GM18505 (cell line): Measurements from ENCODE around the gene SP140.
"Not testable (repeated sequence)": the region's sequence is repeated elsewhere in the genome, so short reads cannot be mapped to it uniquely, and the experiment has no call there.

Source experiments
- ATAC-seq: cut with Tn5 transposase; IDR thresholded peaks from one replicate; pipeline ENCODE4 v1.9.1; 2021; ENCODE audit not compliant: unreplicated experiment
- POLR2A ChIP-seq: IDR thresholded peaks from 4 replicates; pipeline ENCODE4 v1.6.1; 2011; ENCODE audit warnings: borderline replicate concordance; ENCODE audit not compliant: insufficient read depth, insufficient read length; ENCODE audit errors: extremely low read depth

SP140 gene

DNA sequence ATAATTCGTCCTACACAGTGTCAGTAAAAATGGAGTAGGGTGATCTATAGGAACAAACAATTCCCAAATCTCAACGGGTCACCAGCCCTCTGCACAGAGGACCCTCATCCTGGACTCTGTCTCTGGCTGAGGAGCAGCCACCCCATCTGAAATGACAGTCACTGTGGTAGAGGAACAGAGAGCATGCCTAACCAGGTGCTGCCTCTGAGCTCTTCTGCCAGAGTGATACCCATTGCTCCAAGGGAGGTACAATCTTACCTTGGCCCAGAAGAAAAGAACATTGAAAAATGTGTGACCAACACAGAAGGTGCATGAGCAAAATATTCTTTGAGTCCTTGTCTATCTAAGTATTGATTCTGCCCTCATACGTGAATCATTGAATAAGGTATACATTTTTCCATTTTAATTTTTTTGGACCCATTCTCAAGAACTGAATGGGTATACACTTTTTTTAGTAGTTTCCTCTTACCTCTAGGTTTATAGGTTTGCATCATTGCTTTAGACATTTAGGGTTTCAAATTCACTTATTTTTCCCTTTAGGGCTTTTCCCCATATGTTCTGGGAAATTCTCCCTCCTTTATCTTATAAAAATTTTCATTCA lies 8.7 kb downstream of the SP140 start:
- peak; percentile 22 for TF ChIP-seq POLR2A
- peak; percentile 63 for ATAC-seq

DNA sequence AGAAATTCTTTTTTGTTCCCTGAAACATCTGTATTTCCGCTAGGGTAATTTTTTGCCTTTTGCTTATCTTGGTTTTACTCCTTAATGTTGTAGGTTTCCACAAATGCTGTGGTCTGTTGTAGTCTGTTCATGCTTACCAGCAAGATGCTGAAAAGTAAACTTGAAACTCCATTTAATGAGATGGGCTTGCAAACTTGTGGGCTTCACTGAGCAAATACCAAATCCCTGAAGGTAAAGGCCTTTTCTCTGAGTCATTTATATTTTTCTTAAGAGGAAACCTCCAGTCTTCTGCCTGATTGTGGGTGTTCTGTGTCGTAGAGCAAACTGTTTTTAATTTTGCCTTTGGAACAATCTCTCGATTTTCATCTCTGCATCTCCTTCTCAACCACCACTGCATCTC lies 9.3 kb downstream of the SP140 start:
- no peak for ATAC-seq
- TF ChIP-seq POLR2A = no peak

- no peak for TF ChIP-seq POLR2A
- ATAC-seq = no peak
Measured at GRCh38 chr2:230244211-230244610, 18.7 kb downstream of the SP140 start.

DNA sequence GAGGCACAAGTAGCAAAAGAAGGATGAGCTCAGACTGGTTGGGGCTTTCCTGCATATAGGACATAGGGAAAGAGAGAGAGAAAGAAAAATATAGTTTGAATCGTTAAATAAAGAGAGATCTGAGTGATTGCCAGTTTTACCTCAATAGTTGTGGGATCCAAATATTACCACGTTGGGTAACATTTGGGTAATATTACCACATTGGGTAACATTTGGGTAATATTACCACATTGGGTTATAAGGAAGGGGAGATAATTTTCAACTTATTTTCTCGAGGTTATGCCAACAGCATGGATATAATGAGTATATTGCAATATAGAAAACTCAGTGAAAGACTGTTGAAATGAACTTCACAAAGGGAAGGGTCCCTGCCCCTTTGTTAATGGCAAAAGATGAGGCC lies 20.7 kb downstream of the SP140 start:
- no peak for TF ChIP-seq POLR2A
- no peak for ATAC-seq

GRCh38 chr2:230250231-230250630 lies 24.7 kb downstream of the SP140 start:
- TF ChIP-seq POLR2A = no peak
- ATAC-seq = no peak

- no peak for TF ChIP-seq POLR2A
- no peak for ATAC-seq
Measured at GRCh38 chr2:230254152-230254881, 28.8 kb downstream of the SP140 start.

- TF ChIP-seq POLR2A = no peak
- ATAC-seq = no peak
Measured at GRCh38 chr2:230256733-230257332, 31.3 kb downstream of the SP140 start.

DNA sequence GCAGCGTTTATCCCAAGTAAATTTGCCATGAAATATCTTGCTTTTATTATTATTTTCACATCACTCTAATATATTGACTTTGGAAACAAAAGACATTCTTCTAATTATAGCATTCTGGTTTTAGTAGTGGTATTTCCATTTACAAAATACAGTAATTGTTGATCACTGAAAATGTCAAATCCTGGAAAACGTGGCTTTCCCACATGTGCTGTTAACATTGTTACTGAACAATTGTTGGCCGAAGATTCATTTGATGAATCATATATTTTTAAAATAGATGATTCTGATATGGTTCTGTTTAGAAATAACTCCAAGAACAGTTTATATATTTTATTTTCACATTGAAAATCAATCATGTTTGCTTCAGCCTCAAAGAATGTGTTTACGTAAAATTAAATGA lies 32.9 kb downstream of the SP140 start:
- ATAC-seq = no peak

DNA sequence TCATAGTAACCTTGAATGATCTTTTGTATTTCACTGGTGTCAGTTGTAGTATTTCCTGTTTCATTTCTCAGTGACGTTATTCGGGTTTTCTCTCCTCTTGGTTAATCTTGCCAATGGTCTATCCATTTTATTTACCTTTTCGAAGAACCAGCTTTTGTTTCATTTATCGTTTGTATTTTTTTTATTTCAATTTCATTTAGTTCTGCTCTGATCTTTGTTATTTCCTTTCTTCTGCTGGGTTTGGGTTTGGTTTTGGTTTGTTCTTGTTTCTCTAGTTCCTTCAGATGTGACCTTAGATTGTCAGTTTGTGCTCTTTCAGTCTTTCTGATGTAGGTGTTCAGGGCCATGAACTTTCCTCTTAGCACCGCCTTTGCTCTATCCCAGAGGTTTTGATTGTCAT lies 36.7 kb downstream of the SP140 start:
- TF ChIP-seq POLR2A = no peak
- no peak for ATAC-seq

More for the DNA sequence above, 32.9 kb downstream of the SP140 start:
- no peak for TF ChIP-seq POLR2A

DNA sequence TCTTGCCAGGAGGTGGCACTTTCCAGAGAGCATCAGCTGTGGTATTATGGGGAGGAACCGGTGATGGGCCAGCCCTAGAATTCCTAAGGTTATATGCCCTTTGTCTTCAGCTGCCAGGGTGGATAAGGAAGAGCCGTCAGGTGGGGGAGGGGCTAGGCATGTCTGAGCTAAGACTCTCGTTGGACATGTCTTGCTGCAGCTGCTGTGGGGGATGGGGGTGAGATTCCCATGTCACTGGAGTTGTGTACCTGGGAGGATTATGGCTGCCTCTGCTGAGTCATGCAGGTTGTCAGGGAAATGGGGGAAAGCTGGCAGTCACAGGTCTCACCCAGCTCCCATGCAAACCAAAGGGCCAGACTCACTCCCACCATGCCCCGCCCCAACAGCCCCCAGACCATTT lies 39.4 kb downstream of the SP140 start:
- ATAC-seq = not testable (repeated sequence)

DNA sequence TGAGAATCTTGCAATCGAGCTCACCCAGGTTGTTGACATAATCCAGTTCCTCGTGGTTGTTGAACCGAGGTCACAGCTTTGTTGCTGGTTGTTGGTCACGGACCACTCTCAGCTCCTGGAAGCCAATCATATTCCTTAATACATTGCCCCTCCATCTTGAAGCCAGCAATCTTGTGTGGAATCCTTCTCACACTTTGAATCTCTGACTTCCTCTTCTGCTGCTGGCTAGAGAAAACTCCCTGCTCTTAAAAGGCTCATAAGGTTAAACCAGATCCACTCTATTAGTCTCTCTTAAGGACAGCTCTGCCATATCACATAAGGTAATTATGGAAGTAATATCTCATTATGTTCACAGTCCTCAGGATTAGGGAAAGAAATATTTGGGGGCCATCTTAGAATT lies 41.1 kb downstream of the SP140 start:
- no peak for ATAC-seq
- TF ChIP-seq POLR2A = no peak

- no peak for TF ChIP-seq POLR2A
- ATAC-seq = peak; percentile 29
Measured at GRCh38 chr2:230267059-230267458, 41.5 kb downstream of the SP140 start.

GRCh38 chr2:230267556-230267955 lies 42.0 kb downstream of the SP140 start:
- ATAC-seq = peak; percentile 56
- TF ChIP-seq POLR2A = no peak

- TF ChIP-seq POLR2A = no peak
- ATAC-seq = peak; percentile 44
Measured at GRCh38 chr2:230268606-230269243, 43.2 kb downstream of the SP140 start.
